HG02885 (cell line): Measurements from ENCODE around the gene GFOD1.
"Not testable (repeated sequence)": the region's sequence is repeated elsewhere in the genome, so short reads cannot be mapped to it uniquely, and the experiment has no call there.

Experiments
- ATAC-seq: cut with Tn5 transposase; IDR thresholded peaks from one replicate; pipeline ENCODE4 v1.9.1; 2021; ENCODE audit warnings: mild to moderate bottlenecking; ENCODE audit not compliant: unreplicated experiment, poor library complexity

The GFOD1 gene

DNA sequence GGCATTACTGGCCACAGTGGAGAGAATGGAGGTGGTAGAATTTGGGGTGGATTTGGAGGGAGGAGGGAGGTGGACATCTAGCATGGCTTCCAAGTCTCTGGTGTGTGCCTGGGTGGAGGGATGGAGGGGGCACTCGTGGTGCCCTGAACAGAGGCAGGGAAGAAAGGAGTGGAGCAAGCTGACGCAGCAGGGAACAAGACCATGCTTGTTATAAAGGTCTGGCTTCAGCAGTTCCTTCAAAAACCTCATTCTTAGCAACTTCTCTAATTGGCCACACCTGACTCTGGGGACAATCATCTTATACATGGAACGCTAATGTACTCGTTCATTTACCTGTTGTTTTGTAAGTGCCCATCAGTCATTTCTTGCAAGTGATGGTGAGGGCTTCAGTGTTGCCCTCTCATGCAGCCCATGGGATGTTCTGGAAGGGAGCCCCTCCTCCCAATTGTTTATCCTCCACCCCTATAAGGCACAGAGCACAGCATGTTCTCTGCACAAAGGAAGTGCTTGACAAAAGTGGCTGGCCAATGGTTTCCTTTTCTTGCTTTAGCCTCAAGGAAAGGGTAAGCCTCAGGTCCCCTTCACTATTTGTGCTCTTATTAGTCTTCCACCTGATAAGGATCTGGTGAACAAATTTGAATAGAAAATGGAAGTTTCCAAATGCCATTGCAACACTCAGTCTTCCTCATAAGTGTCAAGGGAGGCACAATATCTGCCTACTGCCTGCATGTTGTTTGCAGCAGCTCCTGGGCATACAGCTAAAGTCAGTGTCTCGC lies 39.3 kb downstream of the GFOD1 start:
- no peak for ATAC-seq

DNA sequence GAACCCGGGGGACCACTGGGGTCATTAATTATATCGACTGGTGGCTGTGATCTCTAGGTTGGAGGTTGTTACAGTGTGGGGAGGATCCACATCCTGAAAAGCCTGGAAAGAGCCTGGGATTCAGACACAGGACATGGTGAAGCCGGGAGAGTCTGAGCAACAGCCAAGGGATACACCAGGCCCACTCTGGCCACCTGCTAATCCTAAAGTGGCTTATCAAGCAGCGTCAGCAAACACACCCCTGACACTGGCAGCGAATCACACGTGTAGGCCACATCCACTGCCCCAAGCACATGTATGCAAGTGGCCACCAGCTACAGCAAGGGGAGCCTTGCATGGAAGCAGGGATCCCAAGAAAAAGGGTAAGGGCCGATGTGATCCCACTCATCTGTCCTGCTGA lies 41.0 kb downstream of the GFOD1 start:
- ATAC-seq, result no peak

- no peak for ATAC-seq
Measured at GRCh38 chr6:13445744-13446115, 41.7 kb downstream of the GFOD1 start.

DNA sequence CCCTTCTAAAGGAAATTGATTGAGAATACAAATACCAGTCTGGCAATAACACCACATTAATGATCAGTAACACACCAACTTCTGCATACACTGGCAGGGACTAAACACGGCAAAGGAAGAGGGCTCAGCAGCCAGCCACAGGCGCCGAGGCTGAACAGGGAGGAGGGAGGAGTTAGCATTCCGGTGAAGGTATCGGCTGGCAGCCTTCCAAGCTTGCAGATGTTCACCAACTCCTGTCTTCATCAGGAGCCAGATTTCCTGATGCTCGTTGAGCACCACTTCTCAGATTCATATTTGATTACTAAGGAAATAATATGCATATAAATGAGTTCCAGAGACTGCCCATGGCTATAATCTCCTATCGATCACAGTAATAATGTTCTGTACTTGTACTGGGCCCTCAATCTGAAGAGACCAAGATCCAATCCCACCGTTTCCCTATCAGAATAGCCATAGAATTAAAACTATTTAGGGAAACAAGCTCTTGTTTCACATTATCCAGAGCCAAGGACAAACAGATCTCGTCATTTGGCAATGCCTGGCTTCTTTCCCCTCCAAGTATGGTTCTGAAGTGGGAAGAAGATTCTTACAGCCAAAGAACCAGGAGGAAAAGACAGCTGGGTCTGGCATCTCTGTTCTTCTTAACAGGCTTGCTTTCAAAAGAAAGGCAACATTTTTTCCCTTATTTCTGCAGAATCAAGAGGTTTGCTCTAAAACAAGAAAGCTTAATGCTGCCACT lies 42.2 kb downstream of the GFOD1 start:
- ATAC-seq, result no peak

DNA sequence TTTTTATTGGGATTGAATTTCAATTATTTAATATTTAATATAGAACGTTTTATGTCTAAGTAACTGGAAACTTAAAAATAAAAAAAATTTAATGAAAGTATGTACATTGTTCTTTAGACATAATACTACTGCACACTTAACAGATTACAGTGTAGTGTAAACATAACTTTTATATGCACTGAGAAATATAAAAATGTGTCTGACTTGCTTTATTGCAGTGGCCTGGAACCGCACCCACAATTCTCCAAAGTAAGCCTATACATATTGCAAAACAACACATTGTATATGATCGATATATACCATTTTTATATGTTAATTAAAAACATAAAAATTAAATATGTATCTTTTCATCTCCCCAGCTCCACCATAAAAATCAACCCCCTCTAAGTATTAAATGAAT lies 42.8 kb downstream of the GFOD1 start:
- ATAC-seq, result no peak

- not testable (repeated sequence) for ATAC-seq
Measured at GRCh38 chr6:13443978-13444377, 43.4 kb downstream of the GFOD1 start.

GRCh38 chr6:13441778-13442177 lies 45.6 kb downstream of the GFOD1 start:
- no peak for ATAC-seq

DNA sequence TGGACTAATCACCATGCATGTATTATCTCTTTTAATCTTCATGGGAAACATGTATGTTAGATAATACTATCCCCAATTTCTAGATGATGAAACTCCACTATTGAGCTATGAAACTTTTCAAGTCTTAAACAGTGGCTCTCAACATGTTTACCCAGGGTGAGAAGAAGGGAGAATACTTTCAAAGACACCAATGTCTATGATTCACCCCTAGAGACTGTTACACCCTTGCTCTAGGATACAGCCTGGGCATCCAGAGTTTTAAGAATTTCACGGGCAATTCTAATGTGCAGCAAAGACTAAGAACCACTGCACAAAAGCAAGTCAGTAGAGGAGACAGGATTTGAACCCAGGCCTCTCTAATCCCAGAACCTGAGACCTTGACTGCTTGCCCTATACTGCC lies 47.8 kb downstream of the GFOD1 start:
- no peak for ATAC-seq

DNA sequence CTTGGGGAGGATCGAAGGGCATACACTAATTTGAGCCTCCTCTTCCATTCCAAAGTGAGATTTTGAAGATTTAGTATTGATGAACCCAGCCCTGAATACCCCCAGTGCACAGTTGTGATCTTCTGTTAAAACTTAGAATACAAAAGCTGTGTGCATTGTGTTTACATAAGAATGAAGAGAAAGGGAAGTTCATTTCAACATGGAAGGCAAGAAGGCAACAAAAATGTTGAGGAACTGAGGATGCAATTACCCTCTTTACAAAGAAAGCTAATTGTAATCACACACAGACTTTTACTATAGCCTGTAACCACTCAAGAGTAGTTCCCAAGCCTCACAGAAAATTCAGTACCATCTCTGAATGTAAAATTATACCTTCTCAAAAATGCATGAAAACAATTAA lies 49.3 kb downstream of the GFOD1 start:
- no peak for ATAC-seq

- ATAC-seq, result no peak
Measured at GRCh38 chr6:13437218-13437996, 50.0 kb downstream of the GFOD1 start.

DNA sequence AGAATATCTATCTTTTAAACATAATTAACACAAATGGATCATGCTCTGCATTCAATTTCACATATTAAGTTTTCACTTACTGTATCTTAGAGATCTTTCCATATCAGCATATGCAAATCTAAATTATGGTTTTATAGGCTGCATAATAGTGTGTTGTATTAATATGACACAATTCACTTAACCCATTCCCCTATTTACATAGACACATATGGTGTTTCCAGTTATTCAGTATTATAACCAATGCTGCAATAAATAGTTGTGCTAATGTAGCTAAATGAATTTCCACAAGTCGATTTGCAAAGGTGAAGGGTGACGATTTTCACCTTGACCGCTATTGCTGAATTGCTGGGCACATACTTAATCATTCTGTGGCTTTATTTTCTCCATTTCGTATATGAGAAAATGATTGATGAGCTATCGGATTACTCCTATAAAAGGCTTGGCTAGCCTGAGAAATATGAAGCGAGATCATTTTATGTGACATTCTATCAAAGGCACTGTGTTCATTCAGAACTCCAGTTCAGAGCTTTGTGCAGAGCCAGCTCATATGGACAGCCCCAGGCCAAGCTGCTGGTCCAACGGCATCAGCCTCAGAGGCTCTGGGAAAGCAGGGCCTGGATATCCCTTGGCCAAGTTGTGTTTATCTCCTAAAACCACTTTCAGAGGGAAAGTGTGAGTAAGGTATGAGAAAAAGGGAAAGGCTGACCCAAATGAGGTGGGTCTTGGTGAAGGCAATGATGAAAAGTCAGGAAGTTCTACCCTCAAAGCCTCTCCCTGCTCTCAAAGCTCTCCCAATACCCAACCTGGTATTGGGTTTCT lies 50.8 kb downstream of the GFOD1 start:
- no peak for ATAC-seq

- ATAC-seq, result no peak
Measured at GRCh38 chr6:13435477-13436246, 51.7 kb downstream of the GFOD1 start.

DNA sequence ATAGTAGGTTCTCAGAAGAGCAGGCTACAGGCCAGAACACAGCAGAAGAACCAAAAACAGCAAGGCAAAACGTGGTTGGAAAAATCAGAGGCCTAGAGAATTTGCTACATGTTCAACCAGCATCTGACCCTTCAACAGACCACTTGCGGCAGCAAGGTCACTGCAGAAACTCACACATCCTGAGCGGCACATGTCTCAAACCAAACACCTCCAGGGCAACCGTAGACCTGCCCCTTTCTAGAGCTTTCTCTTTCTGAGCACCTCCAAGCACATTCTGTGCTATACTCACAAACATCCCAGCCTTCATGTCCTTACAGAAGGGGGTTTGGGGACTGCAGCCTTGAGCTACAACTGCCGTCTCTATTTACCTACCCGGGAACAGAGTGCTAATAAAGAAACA lies 52.6 kb downstream of the GFOD1 start:
- no peak for ATAC-seq

DNA sequence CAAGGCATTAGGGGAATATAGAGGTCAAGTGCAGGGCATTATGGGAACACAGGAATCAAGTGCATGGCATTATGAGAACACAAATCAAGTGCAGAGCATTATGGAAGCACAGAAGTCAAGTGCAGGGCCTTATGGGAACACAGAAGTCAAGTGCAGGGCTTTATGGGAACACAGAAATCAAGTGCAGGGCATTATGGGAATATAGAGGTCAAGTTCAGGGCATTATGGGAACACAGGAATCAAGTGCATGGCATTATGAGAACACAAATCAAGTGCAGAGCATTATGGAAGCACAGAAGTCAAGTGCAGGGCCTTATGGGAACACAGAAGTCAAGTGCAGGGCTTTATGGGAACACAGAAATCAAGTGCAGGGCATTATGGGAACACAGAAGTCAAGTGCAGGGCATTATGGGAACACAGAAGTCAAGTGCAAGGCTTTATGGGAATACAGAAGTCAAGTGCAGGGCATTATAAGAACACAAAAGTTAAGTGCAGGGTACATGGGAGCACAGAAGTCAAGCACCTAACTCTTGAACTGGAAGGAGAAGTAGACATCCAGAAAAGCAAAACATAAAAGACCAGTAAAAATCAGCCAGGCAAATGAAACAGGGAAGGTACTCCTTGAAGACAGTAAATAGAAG lies 53.1 kb downstream of the GFOD1 start:
- not testable (repeated sequence) for ATAC-seq

DNA sequence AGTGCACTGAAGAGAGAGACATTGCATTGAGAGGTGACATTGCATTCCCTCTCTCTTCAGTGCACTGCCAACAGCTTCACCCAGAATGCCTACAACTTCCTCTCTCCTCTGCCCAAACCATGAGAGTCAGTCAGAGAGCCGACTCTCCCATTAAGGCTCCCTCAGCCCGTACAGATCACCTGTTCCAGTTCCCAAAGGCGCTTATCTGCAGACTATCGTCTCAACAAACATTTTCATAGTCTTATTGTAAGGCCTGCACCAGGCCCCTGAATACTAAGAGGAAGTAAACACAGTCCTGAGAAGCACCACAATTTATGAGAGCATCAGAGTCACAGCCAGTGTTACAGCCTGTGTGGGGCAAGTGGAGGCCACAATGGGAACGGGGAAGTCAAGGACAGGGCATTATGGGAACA lies 53.7 kb downstream of the GFOD1 start:
- no peak for ATAC-seq

DNA sequence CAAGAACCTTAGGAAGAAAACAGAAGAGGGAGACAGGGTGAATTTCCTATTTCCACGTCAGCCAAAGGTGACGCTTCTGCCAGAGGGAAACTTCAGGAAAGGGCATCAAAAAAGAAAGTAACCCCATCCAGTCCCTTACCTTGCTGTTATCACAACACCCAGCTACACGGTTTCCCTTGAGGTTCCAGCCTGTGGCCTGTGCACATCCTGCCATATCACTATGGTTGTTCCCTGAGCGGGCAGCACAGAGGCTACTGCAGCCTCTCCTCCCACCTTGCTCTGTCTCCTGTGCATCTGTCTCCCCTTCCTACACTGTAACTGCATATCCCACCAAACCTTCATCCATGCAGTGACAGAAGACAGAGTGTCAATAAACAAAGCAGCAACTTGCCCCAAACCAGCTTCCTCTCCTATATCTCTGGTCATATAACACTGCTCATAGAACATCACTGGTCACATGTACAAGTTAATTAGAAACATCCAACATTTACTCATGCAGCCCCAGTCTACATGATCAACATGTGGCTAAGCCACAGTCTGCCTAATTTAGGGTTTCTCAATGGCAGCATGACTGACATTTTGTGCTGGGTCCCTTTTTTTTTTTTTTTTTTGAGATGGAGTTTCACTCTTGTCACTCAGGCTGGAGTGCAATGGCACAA lies 54.7 kb downstream of the GFOD1 start:
- ATAC-seq, result no peak

DNA sequence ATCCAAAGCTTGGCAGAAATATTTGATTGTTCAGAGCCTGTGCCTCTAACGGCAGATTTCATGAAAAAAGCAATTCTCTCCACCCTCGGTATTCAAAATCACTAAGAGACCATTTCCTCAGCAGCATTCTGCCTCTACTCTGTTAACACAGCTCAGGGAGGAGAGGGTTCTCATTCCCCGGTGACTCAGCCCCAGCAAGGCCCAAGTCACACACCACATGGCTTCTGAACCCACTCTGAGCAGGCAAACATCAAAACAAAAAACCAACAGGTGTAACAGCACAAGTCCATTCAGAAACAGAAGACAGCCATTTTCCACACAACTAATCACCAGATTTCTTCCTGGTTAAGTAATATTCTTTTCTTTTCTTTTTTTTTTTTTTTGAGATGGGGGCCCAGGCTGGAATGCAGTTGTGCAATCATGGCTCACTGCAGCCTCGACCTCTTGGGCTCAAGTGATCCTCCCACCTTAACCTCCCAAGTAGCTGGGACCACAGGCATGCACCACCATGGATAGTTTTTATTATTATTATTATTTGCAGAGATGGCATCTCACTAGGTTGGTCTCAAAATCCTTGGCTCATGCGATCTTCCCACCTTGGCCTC lies 55.4 kb downstream of the GFOD1 start:
- no peak for ATAC-seq

DNA sequence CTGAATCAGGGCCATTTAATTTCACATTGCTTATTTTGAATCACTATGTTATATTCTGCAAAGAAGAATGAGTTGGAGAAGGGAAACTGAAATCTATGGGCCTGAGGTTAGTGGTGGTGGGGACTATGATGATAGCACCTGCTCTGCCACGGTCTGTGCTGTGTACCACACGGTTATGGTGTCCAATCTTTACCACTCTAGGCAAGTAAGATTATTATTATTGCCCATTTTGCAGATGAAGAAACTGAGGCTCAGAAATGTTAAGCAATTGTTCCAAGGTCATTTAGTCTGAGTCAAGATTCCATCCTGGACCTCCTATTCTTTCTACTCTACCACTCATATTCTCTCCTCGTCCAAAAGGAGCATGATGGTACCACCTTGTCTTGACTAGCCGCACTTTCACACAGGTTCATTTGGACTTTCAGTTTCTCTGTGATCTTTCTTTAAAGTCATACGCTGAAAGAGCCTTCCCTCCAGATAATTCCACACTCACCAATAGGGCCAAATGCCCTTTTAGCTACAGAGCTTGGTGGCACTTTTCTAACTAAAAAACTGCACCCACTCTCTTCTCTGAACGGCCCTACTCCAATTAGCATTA lies 56.2 kb downstream of the GFOD1 start:
- ATAC-seq, result no peak
